Umbilical cord (tissue), 2 donors: Measurements from ENCODE around the gene ATP6V0A1. TPM values are rescaled to one million over a fixed set of nuclear protein-coding genes. Genes with fewer than 3 reads are reported as not detected.
"Not testable (repeated sequence)": the region's sequence is repeated elsewhere in the genome, so short reads cannot be mapped to it uniquely, and the experiment has no call there.

Source experiments
- DNase-seq: peaks from one replicate; pipeline ENCODE4 v3.0.0-alpha.2; 2015; ENCODE audit warnings: low spot score
- total RNA-seq: library from RNA; depleted of rRNA; stranded (reverse); fragments of >200 nt; gene quantifications from one replicate; pipeline ENCODE4 v1.2.3, GENCODE V29; 2014; ENCODE audit warnings: low replicate concordance; ENCODE audit not compliant: insufficient read depth

Gene ATP6V0A1
- total RNA-seq, 1 donor from 2014 or later = 55.9 TPM

GRCh38 chr17:42538482-42538881 lies 79.8 kb downstream of the ATP6V0A1 start:
- no peak for DNase-seq

GRCh38 chr17:42540558-42540957 lies 81.9 kb downstream of the ATP6V0A1 start:
- not testable (repeated sequence) for DNase-seq

- no peak for DNase-seq
Observed at GRCh38 chr17:42541041-42541833, 82.6 kb downstream of the ATP6V0A1 start.

DNA sequence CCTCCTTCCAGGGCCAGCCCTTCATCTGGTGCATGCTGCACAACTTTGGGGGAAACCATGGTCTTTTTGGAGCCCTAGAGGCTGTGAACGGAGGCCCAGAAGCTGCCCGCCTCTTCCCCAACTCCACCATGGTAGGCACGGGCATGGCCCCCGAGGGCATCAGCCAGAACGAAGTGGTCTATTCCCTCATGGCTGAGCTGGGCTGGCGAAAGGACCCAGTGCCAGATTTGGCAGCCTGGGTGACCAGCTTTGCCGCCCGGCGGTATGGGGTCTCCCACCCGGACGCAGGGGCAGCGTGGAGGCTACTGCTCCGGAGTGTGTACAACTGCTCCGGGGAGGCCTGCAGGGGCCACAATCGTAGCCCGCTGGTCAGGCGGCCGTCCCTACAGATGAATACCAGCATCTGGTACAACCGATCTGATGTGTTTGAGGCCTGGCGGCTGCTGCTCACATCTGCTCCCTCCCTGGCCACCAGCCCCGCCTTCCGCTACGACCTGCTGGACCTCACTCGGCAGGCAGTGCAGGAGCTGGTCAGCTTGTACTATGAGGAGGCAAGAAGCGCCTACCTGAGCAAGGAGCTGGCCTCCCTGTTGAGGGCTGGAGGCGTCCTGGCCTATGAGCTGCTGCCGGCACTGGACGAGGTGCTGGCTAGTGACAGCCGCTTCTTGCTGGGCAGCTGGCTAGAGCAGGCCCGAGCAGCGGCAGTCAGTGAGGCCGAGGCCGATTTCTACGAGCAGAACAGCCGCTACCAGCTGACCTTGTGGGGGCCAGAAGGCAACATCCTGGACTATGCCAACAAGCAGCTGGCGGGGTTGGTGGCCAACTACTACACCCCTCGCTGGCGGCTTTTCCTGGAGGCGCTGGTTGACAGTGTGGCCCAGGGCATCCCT lies 84.8 kb downstream of the ATP6V0A1 start:
- DNase-seq = no peak

GRCh38 chr17:42544874-42545283 lies 86.2 kb downstream of the ATP6V0A1 start:
- DNase-seq = no peak

- DNase-seq = not testable (repeated sequence)
Observed at GRCh38 chr17:42545755-42546505, 87.3 kb downstream of the ATP6V0A1 start.

GRCh38 chr17:42547001-42547461 lies 88.4 kb downstream of the ATP6V0A1 start:
- no peak for DNase-seq

DNA sequence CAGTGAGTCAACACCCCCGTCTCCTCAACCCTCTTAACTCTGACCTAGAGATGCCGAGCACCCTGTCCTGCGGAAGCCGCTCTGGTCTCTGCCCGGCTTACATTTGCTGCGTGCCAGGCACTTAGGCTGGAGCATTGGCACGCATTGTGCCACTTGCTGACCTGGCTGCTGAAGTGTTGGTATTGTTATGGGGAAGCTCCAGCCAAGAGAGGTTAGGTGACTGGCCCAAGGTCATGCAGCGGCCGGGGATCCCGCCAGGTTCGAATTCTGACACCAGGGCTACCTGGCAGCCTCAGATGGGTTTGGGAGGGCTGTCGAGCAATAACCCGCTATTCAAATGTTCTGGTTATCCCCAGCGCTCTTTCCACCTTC lies 89.0 kb downstream of the ATP6V0A1 start:
- DNase-seq = no peak

DNA sequence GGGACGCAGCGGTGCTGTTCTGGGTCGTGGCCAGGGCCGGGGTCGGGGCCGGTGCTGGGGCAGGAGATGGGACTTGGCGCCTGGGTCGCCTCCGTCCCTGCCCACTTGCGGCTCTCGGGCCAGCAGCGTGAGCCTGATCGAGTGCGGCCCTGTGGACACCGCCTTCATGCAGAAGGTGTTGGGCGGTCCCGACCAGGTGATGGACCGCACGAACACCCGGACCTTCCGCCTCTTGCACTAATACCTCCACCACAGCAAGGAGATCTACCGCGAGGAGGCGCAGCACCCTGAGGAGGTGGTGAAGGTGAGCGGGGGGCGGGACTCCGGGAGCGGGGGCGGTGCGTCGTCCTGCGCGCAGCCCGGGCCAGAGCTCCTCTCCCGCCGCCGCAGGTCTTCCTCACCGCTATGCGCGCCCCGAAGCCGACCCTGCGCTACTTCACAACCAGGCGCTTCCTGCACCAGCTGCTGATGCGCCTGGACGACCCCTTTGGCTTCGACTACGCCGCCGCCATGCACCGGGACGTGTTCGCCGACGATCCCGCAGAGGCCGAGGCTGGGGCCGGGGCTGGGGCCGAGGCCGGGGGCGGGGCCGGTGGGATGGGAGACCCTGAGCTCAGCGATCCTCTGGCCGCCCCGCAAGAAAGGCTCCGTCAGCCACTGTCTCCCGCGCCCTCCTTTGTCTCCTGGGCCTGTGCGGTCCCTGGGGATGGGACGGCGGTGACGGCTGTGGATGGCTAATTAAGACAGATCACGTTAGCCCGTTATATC lies 89.6 kb downstream of the ATP6V0A1 start:
- DNase-seq = peak; percentile 60

DNA sequence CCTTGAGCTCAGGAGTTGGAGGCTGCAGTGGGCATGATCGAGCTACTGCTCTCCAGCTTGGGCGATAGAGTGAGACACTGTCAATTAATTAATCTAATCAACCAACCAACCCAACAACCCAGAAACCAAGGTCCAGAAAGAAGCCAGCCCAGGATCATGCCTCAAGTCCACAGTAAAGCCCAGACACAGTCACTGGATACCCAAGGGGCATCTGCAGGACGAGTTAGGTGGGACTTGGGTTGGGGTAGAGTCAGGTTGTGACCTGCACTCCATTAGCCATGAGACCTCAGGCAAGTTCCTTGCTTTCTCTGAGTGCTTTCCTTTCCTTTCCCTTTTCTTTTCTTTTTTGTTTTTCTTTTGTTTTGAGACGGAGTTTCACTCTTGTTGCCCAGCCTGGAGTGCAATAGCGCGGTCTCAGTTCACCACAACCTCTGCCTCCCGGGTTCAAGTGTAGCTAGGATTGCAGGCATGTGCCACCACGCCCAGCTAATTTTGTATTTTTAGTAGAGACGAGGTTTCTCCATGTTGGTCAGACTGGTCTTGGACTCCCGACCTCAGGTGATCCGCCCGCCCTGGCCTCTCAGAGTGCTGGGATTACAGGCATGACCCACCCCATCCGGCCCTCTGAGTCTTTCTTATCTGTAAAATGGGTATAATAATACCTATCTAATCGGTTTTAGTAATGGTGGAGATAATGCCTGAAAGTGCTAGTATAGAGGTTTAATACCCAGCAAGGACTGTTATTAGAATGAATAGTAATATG lies 90.5 kb downstream of the ATP6V0A1 start:
- no peak for DNase-seq

GRCh38 chr17:42552736-42553135 lies 94.1 kb downstream of the ATP6V0A1 start, which contains the start of gene HSD17B1:
Gene HSD17B1 (plus strand): TSS chr17:42552923. CDS start chr17:42552934, 11 bp downstream.
- DNase-seq = not testable (repeated sequence)

GRCh38 chr17:42553161-42553818 lies 94.6 kb downstream of the ATP6V0A1 start:
- DNase-seq = peak; percentile 47

DNA sequence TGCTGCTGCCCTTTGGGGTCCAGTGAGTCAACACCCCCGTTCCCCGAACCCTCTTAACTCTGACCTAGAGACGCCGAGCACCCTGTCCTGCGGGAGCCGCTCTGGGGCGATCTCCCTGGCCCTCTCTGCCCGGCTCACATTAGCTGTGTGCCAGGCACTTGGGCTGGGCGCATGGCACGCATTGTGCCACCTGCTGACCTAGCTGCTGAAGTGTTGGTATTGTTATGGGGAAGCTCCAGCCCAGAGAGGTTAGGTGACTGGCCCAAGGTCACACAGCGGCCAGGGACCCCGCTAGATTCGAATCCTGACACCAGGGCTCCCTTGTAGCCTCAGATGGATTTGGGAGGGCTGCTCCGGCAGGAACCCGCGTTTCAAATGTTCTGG lies 95.2 kb downstream of the ATP6V0A1 start:
- DNase-seq = no peak

GRCh38 chr17:42554250-42555121 lies 95.8 kb downstream of the ATP6V0A1 start:
- DNase-seq = peak; percentile 91

DNA sequence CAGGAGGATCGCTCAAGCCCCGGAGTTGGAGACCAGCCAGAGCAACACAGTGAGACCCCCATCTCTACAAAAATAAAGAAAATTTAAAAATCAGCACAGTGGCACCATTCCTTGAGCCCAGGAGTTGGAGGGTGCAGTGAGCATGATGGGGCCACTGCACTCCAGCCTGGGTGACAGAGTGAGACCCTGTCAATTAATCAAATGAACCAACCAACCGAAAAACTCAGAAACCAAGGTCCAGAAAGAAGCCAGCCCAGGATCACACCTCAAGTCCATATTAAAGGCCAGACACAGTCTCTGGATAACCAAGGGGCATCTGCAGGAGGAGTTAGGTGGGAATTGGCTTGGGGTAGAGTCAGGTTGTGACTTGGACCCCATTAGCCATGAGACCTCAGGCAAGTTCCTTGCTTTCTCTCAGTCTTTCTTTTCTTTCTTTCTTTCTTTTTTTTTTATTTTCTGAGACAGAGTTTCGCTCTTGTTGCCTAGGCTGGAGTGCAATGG lies 96.5 kb downstream of the ATP6V0A1 start:
- DNase-seq = no peak

- not testable (repeated sequence) for DNase-seq
Observed at GRCh38 chr17:42555961-42556617, 97.4 kb downstream of the ATP6V0A1 start.

DNA sequence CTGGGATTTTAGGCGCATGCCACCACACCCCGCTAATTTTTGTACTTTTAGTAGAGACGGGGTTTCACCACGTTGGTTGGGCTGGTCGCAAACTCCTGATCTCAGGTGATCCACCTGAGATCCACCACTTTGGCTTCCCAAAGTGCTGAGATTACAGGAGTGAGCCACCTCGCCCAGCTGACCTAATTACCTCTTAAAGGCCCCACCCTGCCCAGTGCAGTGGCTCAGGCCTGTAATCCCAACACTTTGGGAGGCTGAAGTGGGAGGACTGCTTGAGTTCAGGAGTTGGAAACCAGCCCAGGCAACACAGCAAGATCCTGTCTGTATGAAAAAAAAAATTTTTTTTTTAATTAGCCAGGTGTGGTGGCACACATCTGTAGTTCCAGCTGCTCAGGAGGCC lies 100.4 kb downstream of the ATP6V0A1 start:
- DNase-seq = no peak

DNA sequence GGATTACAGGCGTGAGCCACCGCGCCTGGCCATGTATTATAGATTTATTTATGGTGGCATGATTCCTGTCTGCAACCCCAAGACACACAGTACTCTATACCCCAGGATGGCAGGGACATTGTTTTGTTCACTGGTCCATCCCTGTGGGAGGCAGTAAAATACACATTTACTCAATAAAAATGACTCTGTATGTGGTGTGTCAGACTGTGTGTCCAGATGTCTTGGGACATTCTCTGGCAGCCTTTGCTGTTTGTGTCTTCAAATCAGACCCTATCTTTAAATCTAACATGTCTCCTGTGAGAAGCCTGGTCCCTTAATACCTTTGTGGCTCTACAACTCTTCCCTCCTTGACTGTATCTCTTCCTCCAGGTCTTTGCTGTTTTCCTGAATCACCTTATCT lies 101.6 kb downstream of the ATP6V0A1 start:
- DNase-seq = no peak
